Measurements from ENCODE around the gene PLXDC1.
"Not testable (repeated sequence)": the region's sequence is repeated elsewhere in the genome, so short reads cannot be mapped to it uniquely, and the experiment has no call there.

The PLXDC1 gene

GRCh38 chr17:39151943-39152818, 744 bp upstream of the PLXDC1 start:
- DNase-seq = no peak

GRCh38 chr17:39150795-39151149, 665 bp downstream of the PLXDC1 start:
- DNase-seq = no peak

GRCh38 chr17:39150104-39150634, 1.3 kb downstream of the PLXDC1 start:
- DNase-seq = no peak

- DNase-seq = no peak
These were observed 3.9 kb downstream of the PLXDC1 start for GRCh38 chr17:39147221-39148185.

- DNase-seq = no peak
These were observed 5.2 kb downstream of the PLXDC1 start for GRCh38 chr17:39146273-39146672.

GRCh38 chr17:39145143-39145542, 6.3 kb downstream of the PLXDC1 start:
- no peak for DNase-seq

- DNase-seq = peak; percentile 84 to 91
These were observed 7.0 kb downstream of the PLXDC1 start for GRCh38 chr17:39144416-39144840.

GRCh38 chr17:39143552-39144093, 7.8 kb downstream of the PLXDC1 start:
- no peak for DNase-seq

GRCh38 chr17:39141915-39142664, 9.3 kb downstream of the PLXDC1 start:
- no peak for DNase-seq

GRCh38 chr17:39141294-39141693, 10.1 kb downstream of the PLXDC1 start:
- DNase-seq = no peak

GRCh38 chr17:39139561-39139960, 11.9 kb downstream of the PLXDC1 start:
- no peak for DNase-seq

GRCh38 chr17:39139161-39139511, 12.3 kb downstream of the PLXDC1 start:
- no peak for DNase-seq

GRCh38 chr17:39138431-39139160, 12.8 kb downstream of the PLXDC1 start:
- no peak for DNase-seq

- no peak for DNase-seq
These were observed 16.6 kb downstream of the PLXDC1 start for GRCh38 chr17:39134878-39135277.

- no peak for DNase-seq
These were observed 19.2 kb downstream of the PLXDC1 start for GRCh38 chr17:39132192-39132610.

GRCh38 chr17:39131616-39132015, 19.8 kb downstream of the PLXDC1 start:
- DNase-seq = no peak

- no peak for DNase-seq
These were observed 21.2 kb downstream of the PLXDC1 start for GRCh38 chr17:39130205-39130604.

GRCh38 chr17:39129544-39129943, 21.9 kb downstream of the PLXDC1 start:
- not testable (repeated sequence) for DNase-seq

GRCh38 chr17:39126436-39126835, 25.0 kb downstream of the PLXDC1 start:
- no peak for DNase-seq

GRCh38 chr17:39125143-39125875, 26.1 kb downstream of the PLXDC1 start:
- DNase-seq = no peak

GRCh38 chr17:39123627-39124026, 27.8 kb downstream of the PLXDC1 start:
- DNase-seq = no peak
